Amniotic stem cell (primary cell): ENCODE data around the gene EDA.
"Not testable (repeated sequence)": the region's sequence is repeated elsewhere in the genome, so short reads cannot be mapped to it uniquely, and the experiment has no call there.

Experiments used
- DNase-seq: peaks from one replicate; lab custom pipeline; 2025; lab: John Stamatoyannopoulos, UW

EDA gene

DNA sequence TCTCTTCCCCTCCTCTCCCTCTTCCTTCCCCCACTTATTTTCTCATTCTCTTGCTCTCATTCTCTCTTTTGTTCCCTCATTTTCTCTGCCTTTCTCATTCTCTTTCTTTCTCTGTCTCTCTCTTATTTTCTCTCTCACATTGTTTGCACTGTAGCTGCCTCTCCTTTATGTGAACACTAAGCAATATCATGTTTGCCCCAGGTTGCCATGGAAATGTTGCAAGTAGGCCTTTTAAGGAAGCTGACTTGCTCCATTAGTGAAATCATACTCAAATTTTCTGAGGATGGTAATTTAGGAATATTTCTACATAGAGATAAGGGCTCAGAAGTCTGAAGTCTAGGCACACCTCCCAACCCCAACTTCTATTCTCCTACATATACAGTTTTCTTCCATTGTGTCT is 130.1 kb downstream of the EDA start:
- no peak for DNase-seq

DNA sequence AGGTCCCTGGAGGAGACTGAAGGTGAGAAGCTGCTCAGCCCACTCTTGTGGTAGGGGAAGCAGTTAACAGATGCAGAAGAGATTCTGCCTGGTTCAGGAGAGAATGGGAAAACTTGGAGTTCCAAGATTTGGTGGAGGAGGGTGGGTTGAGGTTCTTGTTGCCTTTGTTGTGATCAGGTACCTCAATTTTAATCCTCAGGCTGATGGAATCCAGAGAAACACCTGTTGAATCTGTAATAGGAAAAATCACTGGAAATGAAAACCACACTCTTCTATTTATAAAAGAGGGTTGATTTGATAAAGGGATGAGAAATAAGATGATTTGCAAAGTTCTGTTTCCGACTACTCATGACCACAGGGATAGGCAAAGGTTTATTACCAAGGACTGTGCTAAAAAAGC is 132.1 kb downstream of the EDA start:
- no peak for DNase-seq

DNA sequence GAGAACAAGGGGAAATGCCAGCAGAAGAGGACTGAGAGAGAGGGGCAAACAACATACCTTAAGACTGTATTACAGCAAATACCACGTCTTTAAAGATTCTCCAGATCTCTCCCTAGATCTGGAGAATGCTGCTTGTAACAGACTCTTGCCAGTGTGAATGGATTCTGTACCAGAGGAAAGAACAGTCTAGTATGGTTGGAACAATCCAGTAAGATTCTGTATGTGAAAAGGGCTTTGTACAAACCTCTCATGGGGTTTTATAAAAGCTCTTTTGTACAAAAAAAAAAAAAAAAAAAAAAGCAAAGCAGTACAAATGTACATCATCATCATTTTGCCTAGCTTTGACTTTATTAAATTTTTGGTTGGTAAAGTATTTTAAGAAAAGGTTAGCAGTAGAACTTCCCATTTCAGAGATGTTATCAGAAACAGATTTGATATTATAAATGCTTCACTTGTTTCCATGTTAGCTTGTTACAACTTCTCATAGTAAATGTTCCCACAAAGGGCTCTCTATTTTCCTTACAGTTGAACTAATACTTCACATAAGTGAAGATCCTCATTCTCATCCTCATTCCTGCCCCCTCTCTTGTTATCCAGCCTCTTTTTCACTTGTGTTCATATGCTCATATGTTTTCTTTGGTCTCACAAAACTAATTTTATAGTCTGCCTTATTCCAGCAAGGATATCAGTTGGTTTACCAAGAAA is 144.2 kb downstream of the EDA start:
- DNase-seq: no peak

DNA sequence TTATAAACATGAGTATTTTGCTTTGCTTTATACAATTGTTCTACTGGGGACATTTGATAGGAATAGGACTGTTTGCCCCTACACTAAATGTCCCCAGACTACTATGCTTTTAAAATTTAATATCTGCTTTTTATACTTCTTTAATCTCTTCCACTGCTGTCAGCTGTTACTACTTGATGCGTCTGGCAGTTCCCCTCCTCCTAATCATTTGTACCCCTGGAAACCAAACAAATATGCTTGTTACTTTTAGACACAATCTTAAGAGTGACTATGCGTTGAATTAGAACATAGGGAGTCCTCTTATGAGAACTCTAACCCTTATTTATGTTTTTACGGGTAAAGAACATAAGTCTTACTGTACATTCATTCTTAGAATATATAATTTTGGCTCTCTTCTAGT is 145.7 kb downstream of the EDA start:
- no peak for DNase-seq

DNA sequence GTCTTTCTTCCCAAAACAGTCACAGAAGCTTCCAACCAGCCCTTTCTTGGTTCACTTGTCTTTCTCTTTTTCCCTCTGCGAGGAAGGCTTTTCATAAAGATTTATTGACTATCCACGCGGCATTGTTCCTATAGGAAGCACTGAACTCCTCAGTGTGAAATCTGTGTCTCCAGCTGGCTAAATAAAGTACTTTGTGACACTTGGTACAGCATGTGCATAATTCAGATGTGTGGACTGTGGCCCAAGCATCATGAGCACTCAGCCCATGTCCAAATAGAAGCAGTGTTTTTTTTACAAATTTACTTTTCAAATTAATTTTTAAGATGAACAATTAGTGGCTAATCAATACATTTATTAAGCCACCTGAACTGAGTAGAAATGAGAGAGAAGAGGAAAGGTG is 146.4 kb downstream of the EDA start:
- DNase-seq: no peak

DNA sequence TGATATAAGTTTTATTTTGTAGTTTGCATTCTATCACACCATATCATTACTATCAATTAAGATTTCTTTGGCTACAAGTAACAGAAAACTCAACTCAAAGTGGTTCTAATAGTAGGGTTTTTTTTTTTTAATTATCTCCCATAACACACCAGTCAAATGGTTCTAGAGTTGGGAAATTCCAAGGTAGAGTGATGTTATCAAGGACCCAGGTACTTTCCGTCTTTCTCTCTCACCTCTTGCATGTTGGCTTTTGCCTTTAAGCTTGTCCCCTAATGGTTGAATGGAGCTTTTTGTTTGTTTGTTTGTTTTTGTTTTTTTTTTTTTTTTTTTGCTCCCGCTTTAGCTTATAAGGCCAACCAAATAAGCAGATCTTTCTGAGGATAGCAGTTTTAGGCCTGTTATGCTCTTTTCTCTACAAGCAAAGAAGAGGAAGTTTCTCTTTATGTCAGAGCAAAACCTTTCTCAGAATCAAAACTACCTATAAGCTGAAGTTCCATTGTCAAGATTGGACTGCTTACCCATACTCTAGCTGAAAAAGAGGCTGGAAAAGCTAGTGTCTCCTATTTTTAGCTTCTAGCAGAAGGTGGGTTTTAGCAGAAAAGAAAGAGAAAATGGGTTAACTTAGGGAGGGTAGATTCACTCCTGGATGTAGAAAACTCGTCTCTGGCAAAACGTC is 177.5 kb downstream of the EDA start:
- DNase-seq: no peak

DNA sequence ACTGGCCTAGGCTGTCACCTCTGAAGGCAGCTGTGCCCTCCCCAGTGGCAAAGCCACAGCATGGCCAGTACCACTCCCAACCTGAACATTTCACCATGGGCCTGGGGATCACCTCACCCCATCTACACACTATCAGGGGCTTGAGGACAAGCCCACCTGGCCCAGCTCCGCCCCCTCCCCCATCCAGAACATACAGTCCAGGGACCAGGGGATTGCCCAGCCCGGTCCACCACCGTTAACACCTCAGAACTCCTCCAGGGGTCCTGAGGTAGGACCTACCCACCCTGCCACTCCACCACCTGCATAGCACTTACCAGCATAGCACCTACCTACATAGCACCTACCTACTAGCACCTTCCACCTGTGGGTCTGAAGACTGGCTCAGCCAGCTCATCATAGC is 179.8 kb downstream of the EDA start:
- no peak for DNase-seq

DNA sequence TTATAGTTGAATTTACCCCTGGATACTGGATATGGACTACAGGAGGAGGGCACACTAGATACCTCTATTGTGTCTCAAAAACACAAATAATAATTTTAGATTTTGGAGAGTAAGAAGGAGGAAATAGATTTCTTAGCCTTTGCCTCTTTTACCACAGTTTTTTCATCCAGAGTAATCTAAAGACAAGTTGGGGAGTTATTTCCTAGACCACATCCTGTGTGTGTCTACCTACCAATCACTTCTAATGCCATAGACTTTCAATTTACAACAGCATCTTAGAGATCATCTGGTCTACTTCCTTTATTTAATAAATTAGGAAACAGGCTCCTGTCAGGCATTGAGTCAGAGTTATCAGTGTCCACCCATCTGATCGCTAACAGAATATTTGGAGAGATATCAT is 191.5 kb downstream of the EDA start:
- no peak for DNase-seq

DNA sequence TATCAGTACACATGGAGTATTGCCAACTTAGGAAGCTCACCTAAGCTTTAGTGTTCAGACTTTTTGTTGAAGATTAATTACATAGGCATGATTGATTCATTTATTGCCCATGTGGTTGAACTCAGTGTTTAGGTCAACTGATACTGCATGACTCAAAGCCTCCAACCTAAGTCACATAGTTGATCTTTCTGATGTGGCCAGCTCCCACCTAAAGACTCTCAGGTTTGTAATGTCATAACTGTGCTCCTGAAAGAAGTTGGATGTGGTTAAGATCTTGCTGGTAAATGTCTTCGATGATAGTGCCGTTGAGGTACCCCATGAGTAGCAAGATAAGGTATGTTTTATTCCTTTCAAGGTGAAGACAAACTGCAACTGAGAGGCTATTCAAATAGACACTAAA is 192.5 kb downstream of the EDA start:
- no peak for DNase-seq

DNA sequence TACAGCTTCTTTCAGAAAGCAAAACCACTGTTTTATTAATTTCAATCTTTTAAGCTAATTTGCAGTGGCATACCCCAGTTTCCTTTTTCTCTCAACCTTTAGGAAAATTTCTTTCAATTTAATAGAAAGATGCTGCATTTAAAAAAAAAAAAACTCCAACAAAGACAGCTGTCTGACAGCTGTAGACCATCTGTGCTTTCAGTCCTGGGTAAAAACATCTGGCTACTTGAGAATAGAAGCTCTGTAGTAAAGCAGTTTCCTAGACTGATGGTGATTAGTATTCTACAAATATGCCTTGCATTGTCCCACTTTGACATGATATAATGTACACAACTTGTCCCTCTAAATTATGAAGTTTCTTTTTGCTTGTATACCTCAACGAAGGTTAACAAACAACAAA is 197.8 kb downstream of the EDA start:
- no peak for DNase-seq

DNA sequence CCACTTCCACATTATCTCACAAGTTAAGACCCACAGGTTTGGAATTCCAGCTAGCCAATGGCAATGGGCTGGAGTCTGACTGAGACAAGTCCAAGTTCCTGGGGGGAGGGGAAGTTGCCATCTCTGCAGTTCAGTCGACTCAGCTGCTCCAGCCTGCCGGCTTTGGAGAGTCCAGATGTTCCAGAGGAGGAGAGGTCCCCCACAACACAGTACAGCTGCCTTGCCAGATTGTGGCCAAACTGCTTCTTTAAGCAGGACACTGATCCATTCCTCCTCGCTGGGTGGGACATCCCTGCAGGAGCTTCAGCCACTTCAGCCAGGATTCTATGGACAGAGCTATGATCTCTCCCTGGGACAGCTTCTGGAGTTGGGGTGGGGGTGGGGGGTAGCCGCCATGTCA is 199.2 kb downstream of the EDA start:
- no peak for DNase-seq

DNA sequence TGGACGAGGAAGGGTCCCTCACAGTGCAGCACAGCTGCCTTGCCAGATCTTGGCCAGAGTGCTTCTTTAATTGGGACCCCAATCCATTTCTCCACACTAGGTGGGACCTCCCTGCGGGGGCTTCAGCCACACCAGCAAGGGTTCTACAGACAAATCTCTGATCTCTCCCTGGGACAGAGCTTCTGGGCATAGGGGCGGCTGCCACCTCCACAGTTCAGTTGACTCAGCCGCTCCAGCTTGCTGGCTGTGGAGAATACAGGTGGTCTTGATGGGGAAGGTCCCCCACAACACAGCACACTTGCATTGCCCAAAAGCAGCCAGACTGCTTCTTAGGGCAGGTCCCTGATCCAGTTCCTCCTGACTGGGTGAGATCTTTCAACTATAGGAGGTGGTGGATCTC is 199.6 kb downstream of the EDA start:
- no peak for DNase-seq

DNA sequence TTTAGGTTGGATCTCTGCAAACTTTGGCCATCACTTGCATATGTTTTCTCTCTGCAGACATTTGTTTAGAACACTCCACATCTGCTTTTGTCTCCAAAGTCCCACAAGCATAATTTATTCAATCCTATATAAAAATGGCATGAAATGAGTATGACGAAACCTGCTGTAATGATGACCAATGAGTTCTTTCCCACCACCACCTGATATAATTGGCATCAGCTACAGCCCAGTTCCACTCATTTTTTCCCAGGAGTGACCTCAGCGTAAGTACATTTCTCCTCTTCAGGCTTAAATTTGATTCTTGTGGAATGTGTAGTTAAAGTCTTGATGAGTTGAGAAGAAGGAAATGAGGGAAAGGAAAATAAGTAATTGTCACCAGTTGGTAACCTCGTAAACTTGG is 228.7 kb downstream of the EDA start:
- DNase-seq: no peak

DNA sequence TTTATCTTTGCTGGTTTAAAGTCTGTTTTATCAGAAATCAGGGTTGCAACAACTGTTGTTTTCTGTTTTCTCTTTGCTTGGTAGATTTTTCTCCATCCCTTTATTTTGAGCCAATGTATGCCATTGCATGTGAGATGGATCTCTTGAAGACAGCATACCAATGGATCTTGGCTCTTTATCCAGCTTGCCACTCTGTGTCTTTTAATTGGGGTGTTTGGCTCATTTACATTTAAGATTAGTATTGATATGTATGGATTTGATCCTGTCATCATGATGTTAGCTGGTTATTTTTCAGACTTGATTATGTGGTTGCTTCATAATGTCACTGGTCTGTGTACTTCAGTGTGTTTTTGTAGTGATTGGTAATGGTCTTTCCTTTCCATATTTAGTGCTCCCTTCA is 244.1 kb downstream of the EDA start:
- not testable (repeated sequence) for DNase-seq

DNA sequence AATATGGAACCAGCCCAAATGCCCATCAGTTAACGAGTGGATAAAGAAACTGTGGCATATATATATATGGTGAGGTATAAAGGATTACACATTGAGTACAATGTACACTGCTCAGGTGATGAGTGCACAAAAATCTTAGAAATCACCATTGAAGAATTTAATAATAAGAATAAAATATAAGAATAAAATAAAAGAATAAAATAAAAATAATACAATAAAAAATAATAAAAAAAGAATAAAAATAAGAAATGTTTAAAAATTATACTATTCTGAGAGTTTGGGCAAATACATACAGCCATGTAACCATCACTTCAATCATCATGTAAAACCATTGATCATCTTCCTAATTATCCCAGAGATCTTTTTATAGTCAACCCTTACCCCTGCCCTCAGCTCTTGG is 260.3 kb downstream of the EDA start:
- no peak for DNase-seq

DNA sequence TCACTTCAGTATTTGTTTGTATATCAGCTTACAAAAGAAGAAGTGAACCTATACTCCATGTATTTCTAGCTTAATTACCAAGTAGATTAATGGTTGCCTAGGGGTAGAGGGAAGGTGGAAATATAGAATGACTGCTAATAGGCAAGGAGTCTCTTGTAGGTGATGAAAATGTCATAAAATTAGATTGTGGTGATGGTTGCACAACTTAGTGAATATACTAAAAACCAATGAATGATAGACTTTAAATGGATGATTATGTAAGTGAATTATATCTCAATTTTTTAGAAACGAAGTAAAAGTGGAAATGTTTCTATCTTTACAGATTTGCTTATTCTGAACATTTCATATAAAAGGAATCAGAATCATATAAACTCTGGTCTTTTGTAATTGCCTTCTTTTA is 268.3 kb downstream of the EDA start:
- no peak for DNase-seq

DNA sequence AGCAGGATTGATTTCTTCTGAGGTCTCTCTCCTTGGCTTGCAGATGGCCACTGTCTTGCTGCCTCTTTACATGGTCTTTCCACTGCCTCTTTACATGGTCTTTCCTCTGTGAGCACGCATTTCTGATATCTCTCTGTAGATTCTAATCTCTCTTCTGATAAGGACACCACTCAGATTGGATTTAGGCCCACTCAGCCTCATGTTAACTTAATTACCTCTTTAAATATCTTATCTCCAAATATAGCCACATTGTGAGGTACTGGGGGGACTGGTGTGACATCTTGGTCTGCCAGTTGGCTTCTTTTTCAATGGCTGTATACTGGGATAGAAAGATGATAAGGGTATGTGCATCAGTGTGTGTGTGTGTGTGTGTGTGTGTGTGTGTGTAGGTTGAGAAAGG is 280.1 kb downstream of the EDA start:
- DNase-seq: no peak

DNA sequence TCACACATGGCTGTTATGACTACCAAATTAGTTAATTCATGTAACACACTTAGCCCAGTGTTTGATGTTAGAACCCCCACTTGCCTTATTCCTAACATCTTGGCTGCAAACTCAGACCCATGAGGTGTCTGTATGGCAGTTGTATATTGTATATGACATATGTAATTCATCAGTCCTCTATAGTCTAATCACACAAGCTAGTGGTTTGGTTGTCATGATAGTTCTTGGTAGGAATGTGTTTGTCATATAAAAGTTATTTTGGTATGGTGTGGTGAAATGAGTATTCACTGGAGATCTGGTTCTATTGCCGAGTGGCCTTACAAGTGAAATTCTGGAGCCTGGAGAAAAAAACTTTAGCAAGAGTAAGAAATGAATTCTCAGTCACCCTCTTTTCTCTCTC is 284.6 kb downstream of the EDA start:
- no peak for DNase-seq

DNA sequence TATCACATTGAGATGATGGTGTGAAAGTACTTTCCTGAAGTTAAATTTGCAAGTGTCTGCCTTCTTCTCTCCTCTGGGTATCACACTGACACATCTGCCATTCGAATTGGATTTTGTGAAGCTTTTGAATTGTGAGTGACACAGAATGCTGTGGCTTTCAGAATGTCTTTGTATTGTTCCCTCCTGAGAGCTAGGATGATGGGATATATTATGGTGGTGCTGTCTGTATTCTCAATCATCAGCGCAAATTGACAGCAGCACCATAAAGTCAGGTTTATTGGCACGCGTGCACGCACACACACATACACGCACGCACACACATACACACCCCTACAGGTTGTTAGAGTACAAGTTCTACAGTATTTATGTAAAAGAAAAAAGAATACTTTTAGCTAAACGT is 290.5 kb downstream of the EDA start:
- no peak for DNase-seq

DNA sequence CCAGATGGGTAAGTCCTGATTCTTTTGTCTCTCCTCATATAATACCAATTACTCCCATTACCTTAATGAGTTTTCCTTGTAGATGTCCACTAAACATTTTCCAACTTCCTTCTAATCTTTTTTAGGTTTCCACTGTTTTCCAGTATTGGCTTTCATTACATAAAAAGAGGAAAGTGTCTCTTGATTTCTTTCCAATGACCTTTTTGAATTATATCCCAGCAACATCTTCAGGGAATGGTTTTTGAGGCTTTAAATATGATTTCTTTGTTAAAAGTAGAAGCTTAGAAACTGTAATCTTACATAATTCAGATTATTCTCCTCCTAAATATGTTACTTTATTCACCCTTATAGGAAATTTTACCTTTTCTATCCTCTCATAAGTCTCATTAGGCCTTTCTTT is 298.9 kb downstream of the EDA start:
- DNase-seq: no peak

DNA sequence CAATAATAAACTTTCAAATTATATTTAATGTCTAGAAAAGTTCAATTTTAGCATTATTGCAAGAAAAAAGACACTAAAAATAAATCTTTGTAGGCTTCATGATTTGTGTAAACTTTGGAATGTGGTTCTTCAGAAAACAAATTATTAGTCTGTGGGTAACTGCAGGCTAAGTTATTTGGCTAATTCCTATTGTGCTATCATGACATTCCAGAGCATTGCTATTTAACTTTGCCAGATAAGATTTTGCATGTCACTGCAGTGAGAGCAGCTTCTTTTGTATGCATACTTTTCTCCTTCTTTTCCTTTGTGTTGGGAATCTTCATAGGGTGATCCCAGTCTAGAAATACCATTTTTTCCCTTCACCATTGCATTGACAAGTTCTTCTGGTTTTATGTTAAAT is 303.8 kb downstream of the EDA start:
- DNase-seq: no peak

DNA sequence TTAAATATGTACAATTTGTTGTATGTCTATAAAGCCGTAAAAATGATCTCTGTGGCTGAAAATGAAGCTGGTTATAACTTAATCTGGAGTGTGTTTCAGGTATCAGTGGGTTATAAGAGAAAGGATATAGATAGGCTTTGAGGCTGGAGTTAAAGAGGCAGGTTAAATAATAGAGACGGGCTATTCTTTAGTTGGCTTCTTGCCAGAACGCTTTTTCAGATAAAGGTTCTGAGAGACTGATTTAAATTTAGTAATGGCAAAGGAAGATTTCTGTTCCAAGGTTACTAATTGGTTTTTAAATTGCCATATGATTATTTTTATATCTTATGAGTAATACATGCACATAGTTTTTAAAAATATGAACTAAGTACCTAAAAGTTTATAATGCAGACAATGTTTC is 316.4 kb downstream of the EDA start:
- DNase-seq: no peak

DNA sequence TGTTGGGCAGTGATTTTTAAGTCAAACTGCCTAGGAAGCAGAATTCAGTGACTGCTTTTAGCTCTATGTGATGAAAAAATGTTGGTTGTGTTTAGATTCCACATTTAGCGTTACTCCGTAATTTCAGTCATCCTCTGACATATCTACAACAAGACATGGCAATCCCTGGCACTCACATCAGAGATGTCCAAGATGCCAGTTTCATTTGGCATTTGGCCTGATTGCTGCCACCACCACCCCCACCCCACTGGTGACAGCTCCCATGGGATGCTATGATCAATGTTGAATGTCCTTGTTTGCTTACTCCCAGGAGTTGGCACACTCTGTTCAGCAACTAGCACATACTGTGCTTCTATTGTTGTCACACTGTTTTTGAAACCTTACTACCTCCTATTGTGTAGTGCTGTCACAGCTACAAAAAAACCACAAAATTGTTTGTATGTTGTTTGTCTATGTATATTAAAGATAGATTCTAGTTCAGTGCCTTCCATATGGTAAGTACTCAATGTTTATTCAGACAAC is 332.4 kb downstream of the EDA start:
- DNase-seq: no peak

DNA sequence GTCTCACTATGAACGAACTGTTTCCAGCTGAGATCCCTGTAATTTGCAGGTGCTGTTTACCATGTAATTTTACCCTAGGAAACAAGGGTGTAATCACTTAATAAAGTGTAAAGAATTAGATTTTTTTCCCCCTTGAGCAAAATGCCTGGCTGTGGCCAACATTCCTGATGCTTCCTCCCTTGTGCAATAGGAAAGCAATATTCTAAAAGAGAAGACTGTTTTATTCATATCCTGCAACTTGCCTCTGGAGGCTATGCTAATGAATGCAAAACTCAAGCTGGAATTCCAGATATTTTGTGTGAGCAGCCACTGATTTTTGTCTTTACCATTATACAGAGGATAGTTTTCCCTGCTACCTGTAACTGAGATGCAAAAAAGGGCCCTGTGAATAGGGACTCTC is 335.8 kb downstream of the EDA start:
- no peak for DNase-seq
